Keratinocyte (primary cell): ENCODE results near the gene ARMC6. TPM values are rescaled to one million over a fixed set of nuclear protein-coding genes. Genes with fewer than 3 reads are reported as not detected.

ENCODE experiments used
- DNase-seq: peaks from one replicate; pipeline ENCODE4 v3.0.0-alpha.2; 2011; ENCODE audit warnings: low read depth, missing footprints, low spot score
- FAIRE-seq: peaks from 2 replicates; lab custom pipeline; 2011; peaks lifted over from hg19 to GRCh38; lab: Jason Lieb, UNC
- H2AFZ ChIP-seq: 2 replicates; pipeline ENCODE4 v1.6.0; 2012; ENCODE audit warnings: low read length, control low read depth, inconsistent platforms; ENCODE audit not compliant: control insufficient read depth
- H3K27ac ChIP-seq: 2 replicates; pipeline ENCODE4 v1.5.1; 2011; ENCODE audit warnings: low read length; ENCODE audit not compliant: control insufficient read depth, insufficient read depth
- H3K27me3 ChIP-seq: 3 replicates; pipeline ENCODE4 v1.6.0; 2011; ENCODE audit warnings: low read length; ENCODE audit not compliant: control insufficient read depth, insufficient read depth; ENCODE audit errors: extremely low read depth
- H3K36me3 ChIP-seq, 2 experiments: 2 replicates in 1 of 2; 3 replicates in 1 of 2; pipeline ENCODE4 v1.5.1; 2011; ENCODE audit warnings: low read length in 2 of 2, mild to moderate bottlenecking in 1 of 2; ENCODE audit not compliant: control insufficient read depth in 2 of 2, insufficient read depth in 2 of 2; ENCODE audit errors: extremely low read depth in 1 of 2
- H3K4me1 ChIP-seq: 3 replicates; pipeline ENCODE4 v1.5.1; 2011; ENCODE audit warnings: low read length; ENCODE audit not compliant: control insufficient read depth, insufficient read depth; ENCODE audit errors: extremely low read depth
- H3K4me2 ChIP-seq: 3 replicates; pipeline ENCODE4 v1.6.0; 2011; ENCODE audit warnings: low read depth, low read length; ENCODE audit not compliant: control insufficient read depth, insufficient read depth; ENCODE audit errors: extremely low read depth
- H3K4me3 ChIP-seq, 3 experiments: fragments of 200-600 bp in 1 of 3; sonication (generic) in 1 of 3; 2 replicates in 2 of 3; 3 replicates in 1 of 3; pipeline ENCODE4 v1.5.1; 2011 to 2016; ENCODE audit warnings: low read length in 3 of 3, mild to moderate bottlenecking in 3 of 3, control low read depth in 2 of 3, inconsistent platforms in 1 of 3, low read depth in 1 of 3, mixed read lengths in 1 of 3, mixed run types in 1 of 3, moderate library complexity in 1 of 3; ENCODE audit not compliant: control insufficient read depth in 2 of 3, insufficient read depth in 2 of 3; ENCODE audit errors: extremely low read depth in 1 of 3
- H3K79me2 ChIP-seq: 2 replicates; pipeline ENCODE4 v1.6.0; 2012; ENCODE audit warnings: low read length; ENCODE audit not compliant: control insufficient read depth, insufficient read depth
- H3K9ac ChIP-seq: 3 replicates; pipeline ENCODE4 v1.6.0; 2011; ENCODE audit warnings: low read length; ENCODE audit not compliant: control insufficient read depth, insufficient read depth; ENCODE audit errors: extremely low read depth
- H3K9me1 ChIP-seq: 3 replicates; pipeline ENCODE4 v1.6.0; 2011; ENCODE audit warnings: low read length; ENCODE audit not compliant: control insufficient read depth, insufficient read depth; ENCODE audit errors: extremely low read depth
- H3K9me3 ChIP-seq: 2 replicates; pipeline ENCODE4 v1.5.1; 2012; ENCODE audit warnings: low read depth, low read length; ENCODE audit not compliant: control insufficient read depth
- H4K20me1 ChIP-seq: 3 replicates; pipeline ENCODE4 v1.6.0; 2011; ENCODE audit warnings: low read length; ENCODE audit not compliant: control insufficient read depth, insufficient read depth; ENCODE audit errors: extremely low read depth
- EZH2 ChIP-seq: IDR thresholded peaks from one replicate; pipeline ENCODE4 v1.6.1; 2012; ENCODE audit warnings: inconsistent platforms, mild to moderate bottlenecking, low read length, moderate library complexity
- dilution Hi-C: fragments of 300-500 bp; cut with MboI; formaldehyde crosslinking; loops from one replicate; pipeline ENCODE4 v1.7.0; 2020; ENCODE audit warnings: low sequenced_read_pairs; ENCODE audit not compliant: extremely low pct_ligation_motif_present
- polyA plus RNA-seq, 5 experiments: library from polyadenylated mRNA; depleted of rRNA in 3 of 5; stranded (reverse) in 3 of 5; stranded (forward) in 1 of 5; unstranded in 1 of 5; fragments of >200 nt; gene quantifications; 1 replicate in 1 of 5; 2 replicates in 3 of 5; 3 replicates in 1 of 5; pipeline versions ENCODE4 v1.2.1 to v1.2.3, GENCODE V29; 2011 to 2012; ENCODE audit warnings: missing spikeins in 2 of 5, low read depth in 1 of 5, low replicate concordance in 1 of 5
- TF ChIP-seq, protein P1 (sequence below), 3 experiments: IDR thresholded peaks in 1 of 3; conservative IDR thresholded peaks in 1 of 3; optimal IDR thresholded peaks in 1 of 3; 2 replicates in 2 of 3; 3 replicates in 1 of 3; pipeline versions ENCODE3 to v1.5.1; 2011; ENCODE audit warnings: low read length in 3 of 3, mild to moderate bottlenecking in 3 of 3, moderate library complexity in 2 of 3, control low read depth in 1 of 3, inconsistent platforms in 1 of 3; ENCODE audit not compliant: insufficient read depth in 2 of 3; ENCODE audit errors: extremely low read depth in 1 of 3

Gene ARMC6
- polyA plus RNA-seq, 1 donor (not counting 4 experiments of a cell fraction or from before 2014, with no cell fraction given) = 23.8 TPM

DNA sequence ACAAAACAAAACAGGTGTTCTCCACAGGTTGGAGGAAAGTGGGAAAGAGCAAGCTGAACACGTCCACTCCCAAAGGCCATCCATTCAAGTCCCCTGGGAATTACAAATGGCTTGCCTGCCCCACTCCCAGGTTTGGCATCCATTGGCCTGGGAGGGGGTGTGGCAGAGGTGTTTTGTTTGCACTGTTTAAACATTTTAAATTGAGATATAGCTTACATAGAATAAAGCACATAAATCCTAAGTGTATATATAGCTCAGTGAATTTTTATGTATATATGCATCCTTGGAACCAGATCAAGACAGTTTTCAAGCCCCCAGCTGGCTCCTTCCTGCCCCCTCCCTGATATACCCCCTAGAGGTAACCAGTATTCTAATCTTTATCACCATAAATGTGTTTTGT is 43.1 kb downstream of the ARMC6 start:
- Histone ChIP-seq H3K4me3 (no peak overlapping the region), H3K9ac (no peak overlapping the region), H3K36me3 (no peaks in the 10 kb centered on the region), H3K27me3 (no peaks in the 10 kb centered on the region), H3K9me3 (no peaks in the 10 kb centered on the region), H3K27ac (no peak overlapping the region), H3K4me2 (no peak overlapping the region), H3K9me1 (no peaks in the 10 kb centered on the region), H3K4me1 (no peaks in the 10 kb centered on the region), H3K79me2 (no peaks in the 10 kb centered on the region), H4K20me1 (no peaks in the 10 kb centered on the region), H2AFZ (no peak overlapping the region)
- dilution Hi-C loops = no loop called here
- no peak for DNase-seq
- TF ChIP-seq EZH2 = no peak
- TF ChIP-seq, protein P1, sequence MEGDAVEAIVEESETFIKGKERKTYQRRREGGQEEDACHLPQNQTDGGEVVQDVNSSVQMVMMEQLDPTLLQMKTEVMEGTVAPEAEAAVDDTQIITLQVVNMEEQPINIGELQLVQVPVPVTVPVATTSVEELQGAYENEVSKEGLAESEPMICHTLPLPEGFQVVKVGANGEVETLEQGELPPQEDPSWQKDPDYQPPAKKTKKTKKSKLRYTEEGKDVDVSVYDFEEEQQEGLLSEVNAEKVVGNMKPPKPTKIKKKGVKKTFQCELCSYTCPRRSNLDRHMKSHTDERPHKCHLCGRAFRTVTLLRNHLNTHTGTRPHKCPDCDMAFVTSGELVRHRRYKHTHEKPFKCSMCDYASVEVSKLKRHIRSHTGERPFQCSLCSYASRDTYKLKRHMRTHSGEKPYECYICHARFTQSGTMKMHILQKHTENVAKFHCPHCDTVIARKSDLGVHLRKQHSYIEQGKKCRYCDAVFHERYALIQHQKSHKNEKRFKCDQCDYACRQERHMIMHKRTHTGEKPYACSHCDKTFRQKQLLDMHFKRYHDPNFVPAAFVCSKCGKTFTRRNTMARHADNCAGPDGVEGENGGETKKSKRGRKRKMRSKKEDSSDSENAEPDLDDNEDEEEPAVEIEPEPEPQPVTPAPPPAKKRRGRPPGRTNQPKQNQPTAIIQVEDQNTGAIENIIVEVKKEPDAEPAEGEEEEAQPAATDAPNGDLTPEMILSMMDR (optimal IDR thresholded peaks at IDR 0.05 in 1 of 3, IDR thresholded peaks at IDR 0.05 in 1 of 3, conservative IDR thresholded peaks at IDR 0.05 in 1 of 3; ENCODE audit: extremely low read depth in 1 of 3, insufficient read depth in 2 of 3, low read length in 3 of 3) = no peak
- FAIRE-seq = no peak

DNA sequence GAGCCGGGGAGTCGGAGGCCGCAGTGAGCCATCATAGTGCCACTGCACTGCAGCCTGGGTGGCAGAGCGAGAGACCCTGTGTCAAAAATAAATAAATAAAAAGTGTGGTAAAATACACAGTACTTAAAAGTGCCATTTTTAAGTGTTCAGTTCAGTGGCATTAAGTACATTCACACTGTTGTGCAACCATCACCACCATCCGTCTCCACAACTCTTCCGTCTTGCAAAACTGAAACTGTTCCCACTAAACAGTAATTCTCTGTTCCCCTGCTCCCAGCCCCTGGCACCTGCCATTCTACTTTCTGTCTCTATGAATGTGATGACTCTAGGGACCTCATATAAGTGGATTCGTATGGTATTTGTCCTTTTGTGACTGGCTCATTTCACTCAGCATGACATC is 43.7 kb downstream of the ARMC6 start:
- no peak for FAIRE-seq
- H3K79me2 ChIP-seq = no peaks in the 10 kb centered on the region

More for the DNA sequence above, 43.7 kb downstream of the ARMC6 start:
- Histone ChIP-seq H2AFZ (no peak overlapping the region), H3K9me3 (no peaks in the 10 kb centered on the region), H3K4me2 (no peak overlapping the region), H3K27me3 (no peaks in the 10 kb centered on the region), H3K4me1 (no peaks in the 10 kb centered on the region), H4K20me1 (no peaks in the 10 kb centered on the region), H3K9ac (no peak overlapping the region), H3K27ac (no peak overlapping the region), H3K36me3 (no peaks in the 10 kb centered on the region), H3K9me1 (no peaks in the 10 kb centered on the region), H3K4me3 (no peak overlapping the region)
- DNase-seq = no peak
- TF ChIP-seq EZH2 = no peak
- TF ChIP-seq, protein P1 (optimal IDR thresholded peaks at IDR 0.05 in 1 of 3, IDR thresholded peaks at IDR 0.05 in 1 of 3, conservative IDR thresholded peaks at IDR 0.05 in 1 of 3; ENCODE audit: extremely low read depth in 1 of 3, insufficient read depth in 2 of 3, low read length in 3 of 3) = no peak
- dilution Hi-C loops = no loop called here
